Muscle layer of duodenum (tissue), 2 donors: ENCODE results near the gene ZNF177.
"Not testable (repeated sequence)": the region's sequence is repeated elsewhere in the genome, so short reads cannot be mapped to it uniquely, and the experiment has no call there.

ENCODE experiments used
- H3K27ac ChIP-seq: one replicate; pipeline ENCODE4 v1.7.0; 2013; ENCODE audit warnings: mild to moderate bottlenecking, low read length
- H3K27me3 ChIP-seq: one replicate; pipeline ENCODE4 v1.7.0; 2013; ENCODE audit warnings: low read depth, mild to moderate bottlenecking, control low read depth, low read length
- H3K36me3 ChIP-seq, 2 donors: one replicate each; pipeline ENCODE4 v1.7.0; 2013; ENCODE audit warnings: low read length in 2 of 2, control low read depth in 1 of 2, mild to moderate bottlenecking in 1 of 2; ENCODE audit not compliant: insufficient read depth in 2 of 2, control insufficient read depth in 1 of 2
- H3K4me1 ChIP-seq, 2 donors: one replicate each; pipeline ENCODE4 v1.7.0; 2013; ENCODE audit warnings: low read length in 2 of 2, mild to moderate bottlenecking in 2 of 2, control low read depth in 1 of 2, moderate library complexity in 1 of 2; ENCODE audit not compliant: insufficient read depth in 2 of 2, control insufficient read depth in 1 of 2
- H3K4me3 ChIP-seq, 2 donors: one replicate each; pipeline ENCODE4 v1.7.0; 2013; ENCODE audit warnings: low read length in 2 of 2, low read depth in 1 of 2, mild to moderate bottlenecking in 1 of 2
- H3K9me3 ChIP-seq, 2 donors: one replicate each; pipeline ENCODE4 v1.7.0; 2013; ENCODE audit warnings: low read length in 2 of 2, control low read depth in 1 of 2, mild to moderate bottlenecking in 1 of 2; ENCODE audit not compliant: control insufficient read depth in 1 of 2
- donor health status: healthy.

ZNF177 gene

GRCh38 chr19:9362905-9363304 lies at the start of gene ZNF177:
Gene ZNF177, plus strand, starts transcription at chr19:9363013. Its CDS starts 15,299 bp downstream, at chr19:9378312.
- Histone ChIP-seq H3K4me1 (no peaks in the 10 kb centered on the region), H3K4me3 (peak within 1 kb of the TSS; percentile 15 to 60), H3K27me3 (no peaks in the 10 kb centered on the region), H3K36me3 (peaks cover 0 to 47% of the 10 kb centered on the region in 2 donors), H3K9me3 (peaks cover 38 to 88% of the 10 kb centered on the region in 2 donors), H3K27ac (no peak within 1 kb of the TSS)

GRCh38 chr19:9313756-9314155 lies 49.1 kb upstream of the ZNF177 start:
- H3K4me3 ChIP-seq: no peak overlapping the region
- H3K9me3 ChIP-seq: peaks cover 0 to 8% of the 10 kb centered on the region in 2 donors
- no peaks in the 10 kb centered on the region for H3K27me3 ChIP-seq
- H3K36me3 ChIP-seq: no peaks in the 10 kb centered on the region
- peaks cover under 1 to 2% of the 10 kb centered on the region in 2 donors for H3K4me1 ChIP-seq
- H3K27ac ChIP-seq: no peak overlapping the region

GRCh38 chr19:9321338-9321737 lies 41.5 kb upstream of the ZNF177 start:
- no peak overlapping the region for H3K4me3 ChIP-seq
- H3K27me3 ChIP-seq: no peaks in the 10 kb centered on the region
- H3K36me3 ChIP-seq: peaks cover 0 to 9% of the 10 kb centered on the region in 2 donors
- H3K4me1 ChIP-seq: peaks cover 0 to 11% of the 10 kb centered on the region in 2 donors
- peaks cover 0 to 8% of the 10 kb centered on the region in 2 donors for H3K9me3 ChIP-seq
- no peak overlapping the region for H3K27ac ChIP-seq

- not testable (repeated sequence) for H3K27ac ChIP-seq
Observed at GRCh38 chr19:9321756-9322155, 41.1 kb upstream of the ZNF177 start.

GRCh38 chr19:9322201-9322600 lies 40.6 kb upstream of the ZNF177 start:
- H3K27ac ChIP-seq: not testable (repeated sequence)
- peaks cover 0 to 12% of the 10 kb centered on the region in 2 donors for H3K9me3 ChIP-seq

More at GRCh38 chr19:9321756-9322155, 41.1 kb upstream of the ZNF177 start:
- H3K36me3 ChIP-seq: peaks cover 0 to 13% of the 10 kb centered on the region in 2 donors
- peaks cover 0 to 11% of the 10 kb centered on the region in 2 donors for H3K4me1 ChIP-seq
- not testable (repeated sequence) for H3K4me3 ChIP-seq, H3K9me3 ChIP-seq, H3K27me3 ChIP-seq

GRCh38 chr19:9323557-9323918 lies 39.3 kb upstream of the ZNF177 start:
- Histone ChIP-seq H3K4me1 (peaks cover 0 to 11% of the 10 kb centered on the region in 2 donors), H3K9me3 (peaks cover 6 to 25% of the 10 kb centered on the region in 2 donors), H3K27ac (peak overlapping the region; percentile 88), H3K27me3 (no peaks in the 10 kb centered on the region), H3K36me3 (peaks cover 0 to 30% of the 10 kb centered on the region in 2 donors), H3K4me3 (peak overlapping the region; percentile 86 to 96)

More at GRCh38 chr19:9322201-9322600, 40.6 kb upstream of the ZNF177 start:
- H3K4me1 ChIP-seq: peaks cover 0 to 11% of the 10 kb centered on the region in 2 donors
- H3K4me3 ChIP-seq, H3K27me3 ChIP-seq: not testable (repeated sequence)
- peaks cover 0 to 17% of the 10 kb centered on the region in 2 donors for H3K36me3 ChIP-seq

- Histone ChIP-seq H3K4me1 (peaks cover 0 to 11% of the 10 kb centered on the region in 2 donors), H3K4me3 (peak within 1 kb of the TSS; percentile 86 to 96), H3K9me3 (peaks cover 10 to 30% of the 10 kb centered on the region in 2 donors), H3K36me3 (peaks cover 0 to 33% of the 10 kb centered on the region in 2 donors), H3K27ac (peak within 1 kb of the TSS; percentile 88), H3K27me3 (no peaks in the 10 kb centered on the region)
Observed at GRCh38 chr19:9323919-9324583, 38.8 kb upstream of the ZNF177 start, which contains the start of gene ZNF559. Gene ZNF559, plus strand, starts transcription at chr19:9324179. Its CDS starts 14,371 bp downstream, at chr19:9338550.

GRCh38 chr19:9324584-9324962 lies 38.2 kb upstream of the ZNF177 start:
- Histone ChIP-seq H3K36me3 (peaks cover 0 to 37% of the 10 kb centered on the region in 2 donors), H3K27ac (peak overlapping the region; percentile 88), H3K9me3 (peaks cover 10 to 32% of the 10 kb centered on the region in 2 donors), H3K27me3 (no peaks in the 10 kb centered on the region), H3K4me1 (peaks cover 0 to 11% of the 10 kb centered on the region in 2 donors), H3K4me3 (peak overlapping the region; percentile 86 to 96)

GRCh38 chr19:9329999-9330398 lies 32.8 kb upstream of the ZNF177 start:
- Histone ChIP-seq H3K27ac (no peak overlapping the region), H3K36me3 (peaks cover 13 to 82% of the 10 kb centered on the region in 2 donors), H3K4me1 (peaks cover 0 to under 1% of the 10 kb centered on the region in 2 donors), H3K9me3 (peaks cover 52 to 75% of the 10 kb centered on the region in 2 donors), H3K27me3 (no peaks in the 10 kb centered on the region), H3K4me3 (peak overlapping the region in 1 of 2 donors; percentile 55)

GRCh38 chr19:9342610-9343304 lies 20.1 kb upstream of the ZNF177 start:
- Histone ChIP-seq H3K9me3 (peaks cover 78 to 92% of the 10 kb centered on the region in 2 donors), H3K4me3 (peak overlapping the region; percentile 30 to 51), H3K27me3 (no peaks in the 10 kb centered on the region), H3K27ac (no peak overlapping the region), H3K4me1 (no peaks in the 10 kb centered on the region), H3K36me3 (peaks cover 31 to 90% of the 10 kb centered on the region in 2 donors)

GRCh38 chr19:9345005-9345404 lies 17.8 kb upstream of the ZNF177 start:
- H3K4me1 ChIP-seq: no peaks in the 10 kb centered on the region
- H3K9me3 ChIP-seq: peaks cover 67 to 94% of the 10 kb centered on the region in 2 donors
- H3K27ac ChIP-seq: no peak overlapping the region
- peaks cover 27 to 88% of the 10 kb centered on the region in 2 donors for H3K36me3 ChIP-seq
- H3K27me3 ChIP-seq: no peaks in the 10 kb centered on the region
- peak overlapping the region in 1 of 2 donors; percentile 51 for H3K4me3 ChIP-seq
